H1 (cell line): ENCODE results near the gene PLAAT1. TPM values are rescaled to one million over a fixed set of nuclear protein-coding genes. Genes with fewer than 3 reads are reported as not detected.

ENCODE experiments used
- GABPA ChIP-seq: IDR thresholded peaks from 2 replicates; pipeline ENCODE4 v1.6.1; 2011; ENCODE audit warnings: mild to moderate bottlenecking, low read length, moderate library complexity, borderline replicate concordance; ENCODE audit not compliant: insufficient read depth
- KDM4A ChIP-seq: IDR thresholded peaks from one replicate; pipeline ENCODE4 v1.7.1; 2012; ENCODE audit warnings: low read depth, mild to moderate bottlenecking, moderate library complexity, low read length, inconsistent platforms; ENCODE audit not compliant: severe bottlenecking
- TEAD4 ChIP-seq: IDR thresholded peaks from 2 replicates; pipeline ENCODE4 v1.6.1; 2012; ENCODE audit warnings: low read depth, low read length, inconsistent platforms, mixed read lengths
- YY1 ChIP-seq: IDR thresholded peaks from 2 replicates; pipeline ENCODE4 v1.6.1; 2011; ENCODE audit warnings: low read depth, mild to moderate bottlenecking, low read length
- polyA plus RNA-seq, 7 experiments: library from polyadenylated mRNA; depleted of rRNA in 3 of 7; stranded (reverse) in 5 of 7; unstranded in 2 of 7; fragments of >200 nt in 5 of 7; fragments of 200-250 nt in 2 of 7; gene quantifications; 1 replicate in 5 of 7; 2 replicates in 1 of 7; 4 replicates in 1 of 7; pipeline versions ENCODE4 v1.2.1 to v1.2.3, GENCODE V29; 2011 to 2013; ENCODE audit warnings: missing spikeins in 2 of 7, mixed read lengths in 2 of 7
- total RNA-seq: library from RNA; stranded (reverse); fragmentation: NEBNext Ultra II Directional; extraction: Animal tissue kit (Norgen Biotek cat#: 25700); gene quantifications from 2 replicates; pipeline ENCODE4 v1.2.1, GENCODE V29; 2021

Gene PLAAT1
- total and polyA plus RNA-seq, 2 of the 8 experiments (the other 6 are each of a cell fraction or from before 2014, with no cell fraction given): 4.5 to 6.0 TPM

GRCh38 chr3:193240850-193241706 lies at the start of gene PLAAT1 (continued):
- TF ChIP-seq GABPA: no peak
- TF ChIP-seq KDM4A: peak; percentile 77
- 0 out of 2 replicates have a peak, but pooled peaks have one; percentile 28 for TF ChIP-seq TEAD4
- TF ChIP-seq YY1: no peak
- TF ChIP-seq, all 59 proteins: peak for 8
